Loucy (cell line): ENCODE data around the gene SLC26A1.

Experiments
- H2AFZ ChIP-seq: fragments of 200-600 bp; sonication (generic); 2 replicates; pipeline ENCODE4 v1.6.0; 2016; ENCODE audit warnings: antibody characterized with exemption, mild to moderate bottlenecking, low read length, moderate library complexity
- H3F3A ChIP-seq: fragments of 200-600 bp; 2 replicates; pipeline ENCODE4 v1.6.0; 2016; ENCODE audit warnings: antibody characterized with exemption, low read depth, mild to moderate bottlenecking
- H3K27me3 ChIP-seq: fragments of 200-600 bp; sonication (generic); 2 replicates; pipeline ENCODE4 v1.6.1; 2014; ENCODE audit warnings: low read length, mild to moderate bottlenecking; ENCODE audit not compliant: insufficient read depth, poor library complexity, severe bottlenecking
- H3K36me3 ChIP-seq: fragments of 200-600 bp; sonication (generic); 2 replicates; pipeline ENCODE4 v1.6.1; 2016; ENCODE audit warnings: low read length; ENCODE audit not compliant: insufficient read depth
- H3K4me1 ChIP-seq: fragments of 200-600 bp; sonication (generic); 2 replicates; pipeline ENCODE4 v1.5.1; 2014; ENCODE audit warnings: low read length, mild to moderate bottlenecking; ENCODE audit not compliant: insufficient read depth, poor library complexity, severe bottlenecking
- H3K4me2 ChIP-seq: fragments of 200-600 bp; sonication (generic); 2 replicates; pipeline ENCODE4 v1.6.0; 2014; ENCODE audit warnings: antibody characterized with exemption, low read length, low read depth, mild to moderate bottlenecking; ENCODE audit not compliant: poor library complexity, severe bottlenecking
- H3K4me3 ChIP-seq: fragments of 200-600 bp; sonication (generic); 2 replicates; pipeline ENCODE4 v1.5.1; 2014; ENCODE audit warnings: low read length, mild to moderate bottlenecking, mixed read lengths; ENCODE audit not compliant: poor library complexity, severe bottlenecking
- H3K79me2 ChIP-seq: fragments of 200-600 bp; sonication (generic); 2 replicates; pipeline ENCODE4 v1.6.1; 2014; ENCODE audit warnings: low read length; ENCODE audit not compliant: insufficient read depth
- H3K9ac ChIP-seq: fragments of 200-600 bp; sonication (generic); 2 replicates; pipeline ENCODE4 v1.6.0; 2014; ENCODE audit warnings: mild to moderate bottlenecking, low read depth, low read length, moderate library complexity; ENCODE audit not compliant: poor library complexity, severe bottlenecking
- H3K9me2 ChIP-seq: fragments of 200-600 bp; sonication (generic); replicated peaks from 2 replicates; pipeline ENCODE4 v1.6.1; 2016; ENCODE audit warnings: low read depth, low read length, mixed read lengths
- H3K9me3 ChIP-seq: fragments of 200-600 bp; sonication (generic); 2 replicates; pipeline ENCODE4 v1.6.1; 2014; ENCODE audit warnings: mild to moderate bottlenecking, antibody characterized with exemption, low read length, low read depth; ENCODE audit not compliant: insufficient read depth
- H4K20me1 ChIP-seq: fragments of 200-600 bp; sonication (generic); 2 replicates; pipeline ENCODE4 v1.6.0; 2014; ENCODE audit warnings: antibody characterized with exemption, low read length, mild to moderate bottlenecking; ENCODE audit not compliant: insufficient read depth, poor library complexity, severe bottlenecking
- CTCF ChIP-seq: fragments of 200-600 bp; sonication (generic); conservative IDR thresholded peaks from 2 replicates; pipeline ENCODE4 v1.5.1; 2014; ENCODE audit warnings: mild to moderate bottlenecking, antibody characterized with exemption, low read length
- EZH2phosphoT487 ChIP-seq: fragments of 200-600 bp; IDR thresholded peaks from 2 replicates; pipeline ENCODE4 v1.6.1; 2018; ENCODE audit warnings: antibody characterized with exemption, mild to moderate bottlenecking, moderate library complexity, borderline replicate concordance

Gene SLC26A1

GRCh38 chr4:962231-963208 is 30.7 kb downstream of the SLC26A1 start:
- no peaks in the 10 kb centered on the region for H3K4me1 ChIP-seq
- no peak for TF ChIP-seq EZH2phosphoT487
- no peak for TF ChIP-seq CTCF
- H4K20me1 ChIP-seq = no peaks in the 10 kb centered on the region
- no peaks in the 10 kb centered on the region for H3K9me3 ChIP-seq
- no peaks in the 10 kb centered on the region for H3K27me3 ChIP-seq
- no peaks in the 10 kb centered on the region for H3K79me2 ChIP-seq
- H3K4me2 ChIP-seq = no peak overlapping the region
- no peak overlapping the region for H3K4me3 ChIP-seq
- no peaks in the 10 kb centered on the region for H3K9me2 ChIP-seq
- no peak overlapping the region for H3K9ac ChIP-seq
- H2AFZ ChIP-seq = no peak overlapping the region
- no peaks in the 10 kb centered on the region for H3K36me3 ChIP-seq
- no peaks in the 10 kb centered on the region for H3F3A ChIP-seq

GRCh38 chr4:961351-962230 is 31.6 kb downstream of the SLC26A1 start:
- Histone ChIP-seq H3K4me2 (no peak overlapping the region), H3K36me3 (no peaks in the 10 kb centered on the region), H3K4me1 (no peaks in the 10 kb centered on the region), H3K79me2 (no peaks in the 10 kb centered on the region), H3K9me3 (no peaks in the 10 kb centered on the region), H4K20me1 (no peaks in the 10 kb centered on the region), H3K9ac (no peak overlapping the region), H3K27me3 (no peaks in the 10 kb centered on the region), H3K9me2 (no peaks in the 10 kb centered on the region), H3K4me3 (no peak overlapping the region), H2AFZ (no peak overlapping the region), H3F3A (no peaks in the 10 kb centered on the region)
- TF ChIP-seq EZH2phosphoT487 (no peak), CTCF (no peak)

- H3K9me3 ChIP-seq = no peaks in the 10 kb centered on the region
- no peaks in the 10 kb centered on the region for H3K9me2 ChIP-seq
- H3K27me3 ChIP-seq = no peaks in the 10 kb centered on the region
- H3K4me3 ChIP-seq = no peak overlapping the region
- H4K20me1 ChIP-seq = no peaks in the 10 kb centered on the region
- no peak overlapping the region for H3K9ac ChIP-seq
- TF ChIP-seq CTCF = no peak
- no peak for TF ChIP-seq EZH2phosphoT487
- H3F3A ChIP-seq = no peaks in the 10 kb centered on the region
- no peaks in the 10 kb centered on the region for H3K79me2 ChIP-seq
- H3K4me2 ChIP-seq = no peak overlapping the region
- no peaks in the 10 kb centered on the region for H3K36me3 ChIP-seq
- H2AFZ ChIP-seq = no peak overlapping the region
- no peaks in the 10 kb centered on the region for H3K4me1 ChIP-seq
These were observed 32.4 kb downstream of the SLC26A1 start for GRCh38 chr4:960636-961350.
